DLD1 (cell line): ENCODE measurements around the gene RGS10.

Source experiments
- in situ Hi-C: cut with HindIII; loops from 2 replicates; pipeline ENCODE4 v1.10.0; 2017; ENCODE audit warnings: low sequenced_read_pairs

RGS10 gene

DNA sequence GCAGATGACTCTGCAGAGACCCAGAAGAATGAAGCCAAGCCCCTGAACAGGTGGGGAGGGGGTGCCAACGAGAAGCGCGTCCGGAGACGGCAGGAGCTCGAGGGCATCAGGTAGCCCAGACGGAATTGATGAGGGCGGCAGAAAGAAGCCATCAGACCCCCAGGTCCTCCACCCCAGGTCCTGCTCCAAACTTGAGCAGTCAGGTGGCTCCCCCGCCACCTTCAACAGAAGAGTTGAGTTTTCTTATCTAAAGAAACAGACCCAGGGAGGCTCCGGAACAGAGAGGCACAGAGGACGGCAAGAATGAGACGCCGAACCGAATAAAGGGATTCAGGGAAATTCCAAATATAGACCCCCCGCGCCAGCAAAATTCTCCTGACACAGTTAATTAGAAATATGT lies 22.2 kb downstream of the RGS10 start:
- in situ Hi-C loops: no loop called here

DNA sequence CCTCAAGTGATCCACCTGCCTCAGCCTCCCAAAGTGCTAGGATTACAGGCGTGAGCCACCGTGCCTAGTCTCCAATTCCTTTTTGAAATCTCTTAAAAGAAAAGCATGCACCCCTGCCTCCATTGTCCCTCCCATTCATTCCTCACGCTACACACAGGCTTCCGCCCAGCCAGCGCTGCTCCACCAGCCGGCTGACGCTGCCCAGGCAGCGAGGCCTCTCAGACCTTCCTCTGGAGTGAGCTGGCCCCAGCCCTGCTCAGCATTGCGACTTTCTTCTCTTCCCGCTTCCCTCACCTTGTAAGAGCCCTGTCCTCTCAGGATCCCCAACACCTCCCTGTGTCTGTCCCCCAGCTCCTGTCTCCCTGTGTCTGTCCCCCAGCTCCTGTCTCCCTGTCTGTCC lies 23.6 kb downstream of the RGS10 start:
- in situ Hi-C loops: no loop called here

DNA sequence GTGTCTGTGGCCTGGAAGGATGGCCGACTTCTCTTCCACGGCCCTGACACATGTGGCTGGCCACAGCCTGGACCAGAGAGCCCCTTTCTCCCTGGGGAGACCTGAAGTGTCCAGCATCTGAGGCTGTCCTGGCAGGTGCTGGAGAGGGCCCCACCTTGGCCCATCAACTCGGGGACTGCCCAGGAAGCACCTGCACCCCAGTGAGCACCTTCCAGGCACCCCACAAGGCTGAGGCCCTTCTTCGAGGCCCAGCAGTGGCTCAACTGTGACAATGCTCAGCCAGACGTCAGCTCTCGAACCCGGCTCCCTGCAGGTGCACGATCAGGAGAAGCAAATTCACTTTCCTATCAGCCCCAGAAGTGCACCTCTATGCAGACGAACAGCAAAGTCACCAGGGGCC lies 24.3 kb downstream of the RGS10 start:
- in situ Hi-C loops: no loop called here

DNA sequence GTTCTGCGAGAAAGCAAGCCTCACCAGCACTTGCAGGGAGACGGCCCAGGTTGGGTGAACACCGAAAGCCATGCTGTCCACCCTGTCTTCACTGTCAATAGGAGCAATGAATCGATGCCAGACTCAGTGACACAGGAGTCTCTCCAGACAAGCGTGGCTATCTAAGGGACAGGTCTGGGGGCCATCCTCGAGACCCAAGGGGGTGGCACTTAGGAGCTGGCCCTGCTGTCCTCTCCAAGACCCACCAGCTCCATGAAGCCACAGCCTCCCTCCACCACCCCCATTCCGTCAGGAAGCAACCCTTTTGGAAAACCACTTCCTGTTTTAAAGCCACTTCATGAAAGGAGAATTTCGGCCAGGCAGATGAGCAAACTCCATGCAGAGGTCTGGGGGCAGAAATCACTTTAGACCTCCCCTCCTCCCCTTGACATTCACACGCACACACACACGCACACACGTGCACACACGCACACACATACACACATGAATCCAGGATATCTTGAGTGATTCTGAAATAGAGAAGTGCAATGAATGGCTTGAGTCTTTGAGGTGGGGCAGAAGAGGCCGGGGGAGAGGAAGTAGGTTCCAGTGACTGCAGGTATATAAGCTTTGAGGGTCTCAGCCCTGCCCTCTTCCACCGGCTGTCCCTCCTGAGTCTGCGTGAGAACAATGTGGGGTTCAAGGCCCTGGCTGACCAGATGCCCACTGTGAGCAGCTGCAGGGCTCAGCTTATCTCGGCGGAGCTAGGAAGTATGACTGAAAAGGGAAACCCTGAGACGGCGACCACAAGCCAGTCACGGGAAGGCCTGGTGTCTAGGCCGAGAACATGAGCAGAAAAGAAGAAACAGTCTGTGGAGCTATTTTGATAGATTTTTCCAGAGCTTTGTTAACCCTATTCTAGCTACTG lies 25.0 kb downstream of the RGS10 start:
- in situ Hi-C loops: no loop called here

DNA sequence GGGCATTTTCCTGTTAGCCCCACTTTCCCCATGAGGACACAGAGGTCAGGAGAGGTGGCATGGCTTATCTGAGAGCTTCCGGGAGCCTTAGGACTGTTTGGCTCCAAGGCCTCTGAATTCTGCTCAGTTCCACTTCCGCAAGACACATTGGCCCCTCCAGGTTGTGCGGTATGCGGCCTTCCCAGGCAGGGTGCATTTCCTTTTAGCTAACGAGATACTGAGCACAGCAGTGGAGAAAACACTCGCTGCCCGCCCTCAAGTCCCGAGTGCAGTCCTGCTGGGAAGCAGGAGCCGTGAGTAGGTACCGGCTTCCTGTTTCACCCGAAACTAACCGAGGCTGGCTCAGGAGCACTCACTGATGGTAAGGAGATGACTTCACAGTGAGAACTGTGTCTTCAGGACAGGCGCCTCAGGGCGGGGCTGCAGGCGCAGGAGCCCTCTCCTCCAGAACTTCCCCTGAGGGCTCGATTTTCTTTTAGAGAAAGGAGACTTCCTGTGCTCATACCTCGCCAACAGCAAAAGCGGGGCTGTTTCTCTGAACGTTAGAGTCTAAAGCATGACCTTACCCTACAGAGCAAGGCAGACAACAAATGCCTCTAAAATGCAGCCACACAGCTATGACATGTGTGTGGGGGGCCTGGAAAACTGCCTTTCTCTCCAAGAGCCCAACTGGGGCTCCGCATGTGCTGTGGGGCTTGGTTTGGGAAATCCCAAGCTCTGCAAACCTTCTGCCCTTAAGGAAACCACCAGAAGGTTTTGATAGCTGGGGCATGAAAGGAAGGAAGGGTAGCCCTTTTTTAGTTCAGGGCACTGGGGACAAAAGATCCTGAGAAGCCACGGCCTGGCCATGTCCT lies 25.9 kb downstream of the RGS10 start:
- in situ Hi-C loops: no loop called here

DNA sequence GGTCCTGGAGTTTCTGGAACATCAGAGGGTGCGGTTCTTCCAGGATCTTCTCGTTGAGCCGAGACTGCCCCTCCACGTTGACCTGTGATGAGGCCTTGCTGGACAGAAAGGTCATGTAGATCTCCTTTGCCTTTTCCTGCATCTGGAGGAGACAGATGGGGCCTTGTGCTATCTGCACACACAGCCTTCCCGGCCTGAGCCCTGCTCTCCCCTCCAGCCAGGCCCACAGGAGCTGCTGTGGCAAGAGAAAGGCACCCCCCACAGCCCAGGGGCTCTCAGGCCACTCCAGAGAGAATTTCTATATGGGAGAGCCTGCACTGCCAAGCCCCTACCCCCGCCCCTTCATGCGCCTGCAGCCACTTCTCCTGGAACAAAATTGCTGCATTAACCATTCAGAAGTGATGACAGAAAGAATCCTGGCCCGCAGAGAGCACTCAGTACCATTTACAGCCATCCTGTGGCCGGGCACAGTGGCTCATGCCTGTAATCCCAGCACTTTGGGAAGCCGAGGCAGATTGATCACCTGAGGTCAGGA lies 26.9 kb downstream of the RGS10 start:
- in situ Hi-C loops: no loop called here

DNA sequence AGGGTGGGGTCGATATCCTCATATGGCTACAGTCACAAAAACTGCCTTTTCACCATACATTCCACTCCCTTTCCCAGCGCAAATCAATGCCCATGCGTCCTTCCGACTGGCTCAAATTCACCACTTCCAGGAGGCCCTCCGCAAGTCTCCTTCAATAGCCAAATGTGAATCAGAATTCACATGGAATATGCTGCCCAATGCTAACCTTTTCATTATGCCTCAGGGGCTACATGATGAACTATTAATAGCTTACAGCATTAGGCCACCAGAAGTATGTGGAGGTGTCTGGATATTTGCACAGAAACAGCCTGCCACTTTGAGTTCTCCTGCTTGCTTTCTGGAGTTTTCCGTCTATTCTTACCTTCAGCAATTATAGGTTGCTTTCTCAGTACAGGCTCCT lies 27.7 kb downstream of the RGS10 start:
- in situ Hi-C loops: no loop called here

DNA sequence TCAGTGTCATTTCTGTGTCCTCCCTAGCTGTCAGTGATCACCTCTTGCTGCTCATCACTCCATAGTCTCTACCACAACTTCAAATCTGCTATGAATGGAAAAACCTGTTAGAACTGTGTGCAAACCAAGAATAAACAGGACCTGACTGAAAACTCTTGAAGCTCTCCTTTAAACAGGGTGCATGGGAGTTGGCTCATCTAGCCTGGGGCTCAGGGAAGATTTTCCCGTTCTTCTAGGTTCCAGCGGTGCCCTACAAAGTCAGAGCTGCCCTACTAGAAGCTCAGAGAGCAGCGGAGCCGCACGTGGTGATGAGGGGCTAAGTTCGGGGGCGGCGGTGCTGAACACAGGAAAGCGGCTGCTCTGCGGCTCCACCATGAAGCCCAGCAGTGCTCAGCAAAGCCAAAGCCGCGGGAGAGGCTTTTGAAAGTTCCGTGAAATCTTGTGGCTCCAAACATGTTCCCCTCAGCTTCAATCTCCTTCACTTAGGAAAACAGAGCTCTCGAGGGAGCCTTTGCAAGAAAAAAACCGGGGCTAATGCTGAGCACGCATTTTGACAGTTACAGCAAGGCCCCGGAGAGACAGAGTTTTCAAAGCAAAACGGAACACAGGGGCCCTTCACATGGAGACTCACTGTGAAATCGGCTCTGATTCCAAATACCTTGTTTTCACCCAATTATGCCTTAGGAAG lies 30.5 kb downstream of the RGS10 start:
- in situ Hi-C loops: no loop called here

DNA sequence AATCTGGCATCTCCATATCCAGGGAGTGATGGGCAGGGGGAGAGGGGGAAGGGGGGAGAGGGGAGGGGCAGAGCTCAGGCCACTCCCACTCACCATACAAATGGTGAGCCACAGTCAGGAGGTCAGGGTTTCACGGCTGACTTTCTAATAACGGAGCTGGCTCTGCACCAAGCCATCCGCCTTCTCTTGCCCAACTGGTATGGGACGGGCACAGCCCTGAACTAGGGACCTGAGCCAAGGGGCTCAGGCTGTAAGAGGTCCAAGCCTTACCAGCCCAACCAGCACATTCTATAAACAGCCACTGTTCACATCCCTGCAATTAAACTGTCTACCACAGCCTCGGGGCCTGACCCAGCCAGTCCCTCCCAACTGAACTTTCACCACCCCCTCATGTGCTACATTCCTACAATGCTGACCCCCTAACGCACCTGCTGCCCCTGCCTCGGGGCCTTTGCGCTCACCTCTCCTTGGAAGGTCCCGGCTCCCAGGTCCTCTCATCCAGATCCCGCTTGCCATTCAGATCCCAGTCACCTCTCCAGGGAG lies 32.5 kb downstream of the RGS10 start:
- in situ Hi-C loops: no loop called here

DNA sequence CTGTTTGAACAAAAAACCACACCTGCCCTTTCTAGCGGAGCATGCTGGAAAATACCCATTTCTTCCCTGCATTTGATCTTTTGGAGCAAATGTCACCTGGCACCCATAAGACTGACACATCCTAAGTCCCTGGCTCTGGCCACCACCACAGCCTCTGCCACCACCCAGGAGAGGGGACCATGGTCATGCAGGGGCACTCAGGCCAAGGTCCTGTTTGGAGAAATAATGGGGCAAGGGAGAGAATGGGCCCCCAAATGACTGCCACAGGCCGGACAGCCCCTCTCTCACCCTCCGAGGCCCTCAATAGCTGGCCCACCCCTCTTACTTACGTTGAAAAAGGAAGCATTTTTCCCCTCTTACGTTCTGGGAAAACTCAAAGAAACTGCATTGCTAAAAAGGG lies 35.4 kb downstream of the RGS10 start:
- in situ Hi-C loops: no loop called here

DNA sequence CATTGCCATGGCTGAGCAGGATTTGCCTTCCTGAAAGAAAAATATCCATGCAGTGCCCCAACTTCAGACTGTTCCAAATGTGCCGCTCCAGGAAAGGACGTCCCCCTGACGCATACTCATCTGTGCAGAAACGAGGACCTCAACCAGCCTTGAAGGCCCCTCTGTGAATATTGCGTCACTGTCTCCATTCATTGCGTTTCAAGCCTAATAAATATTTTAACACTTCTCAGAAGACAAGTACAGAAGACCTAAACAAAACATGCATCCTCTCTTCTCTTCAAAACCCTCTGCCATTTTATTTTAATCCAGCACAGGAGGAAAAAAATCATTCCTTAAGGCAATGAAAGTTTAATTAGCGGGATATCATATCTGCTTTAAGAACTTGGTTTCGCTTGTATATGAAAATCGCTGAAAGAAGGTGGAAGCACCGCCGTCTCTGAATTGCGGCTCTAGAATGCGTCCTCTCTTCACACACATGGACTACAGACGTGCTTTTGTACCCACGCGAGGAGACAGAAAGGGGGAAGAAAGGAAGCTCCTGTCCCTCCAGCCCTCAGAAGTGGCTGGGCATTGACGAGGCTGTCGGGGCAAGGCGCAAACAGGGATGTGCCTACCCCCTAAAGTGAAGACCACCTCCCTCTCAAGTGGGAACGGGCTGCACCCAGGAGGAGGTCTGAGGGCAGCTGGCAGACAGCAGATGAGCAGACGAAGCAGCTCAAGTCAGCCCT lies 36.8 kb downstream of the RGS10 start:
- in situ Hi-C loops: no loop called here

DNA sequence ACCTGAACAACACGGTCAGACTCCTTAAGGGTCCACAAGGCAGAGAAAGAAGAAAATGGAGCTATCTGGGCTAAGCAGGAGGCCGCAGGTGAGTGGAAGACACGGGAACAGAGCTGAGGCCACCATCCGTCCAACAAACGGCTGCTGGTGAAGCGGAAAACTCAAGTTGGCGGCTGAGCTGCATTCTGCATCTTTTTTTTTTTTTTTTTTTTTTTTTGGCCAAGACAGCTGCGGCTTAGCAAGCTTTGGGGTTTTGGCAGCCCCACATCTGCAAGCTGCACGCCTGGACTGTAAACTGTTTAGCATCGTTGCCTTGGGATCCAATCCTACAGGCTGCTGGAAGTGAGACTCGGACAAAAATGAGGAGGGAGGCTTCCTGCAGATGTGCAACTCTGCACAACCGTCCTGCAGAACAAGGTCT lies 37.4 kb downstream of the RGS10 start:
- in situ Hi-C loops: no loop called here

DNA sequence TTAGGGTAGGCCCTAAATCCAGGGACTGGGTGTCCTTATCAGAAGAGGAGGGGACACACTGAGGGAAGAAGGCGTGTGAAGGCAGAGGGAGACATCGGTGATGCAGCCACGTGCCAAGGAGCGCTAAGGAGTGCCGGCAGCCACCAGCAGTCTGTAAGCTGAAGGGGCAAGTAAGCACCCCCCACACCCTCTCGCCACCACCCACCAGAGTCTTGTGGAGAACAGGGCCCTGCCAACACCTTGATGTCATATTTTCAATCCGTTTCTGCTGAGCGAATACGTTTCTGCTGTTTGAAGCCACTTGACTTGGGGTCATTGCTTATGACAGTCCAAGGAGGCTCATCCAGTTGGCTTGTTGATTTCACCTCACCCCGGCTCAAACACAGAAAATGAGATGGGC lies 37.9 kb downstream of the RGS10 start:
- in situ Hi-C loops: no loop called here

DNA sequence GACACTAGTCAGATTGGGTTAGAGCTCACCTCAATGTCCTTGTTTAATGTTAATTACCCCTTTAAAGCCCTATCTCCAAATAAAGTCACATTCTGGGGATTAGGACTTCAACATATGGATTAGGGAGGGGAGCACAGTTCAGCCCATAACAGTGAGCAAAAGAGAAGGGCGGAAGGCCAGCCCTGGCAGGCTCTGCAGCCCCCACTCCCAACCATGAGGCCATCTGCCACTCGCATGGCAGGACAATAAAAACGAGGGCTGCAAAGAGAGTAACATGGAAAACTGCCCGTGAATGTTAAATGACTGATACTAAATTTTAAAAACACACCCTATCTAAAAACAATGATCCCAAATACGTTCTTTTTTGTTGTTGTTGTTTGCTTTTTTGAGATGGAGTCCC lies 38.7 kb downstream of the RGS10 start:
- in situ Hi-C loops: no loop called here

DNA sequence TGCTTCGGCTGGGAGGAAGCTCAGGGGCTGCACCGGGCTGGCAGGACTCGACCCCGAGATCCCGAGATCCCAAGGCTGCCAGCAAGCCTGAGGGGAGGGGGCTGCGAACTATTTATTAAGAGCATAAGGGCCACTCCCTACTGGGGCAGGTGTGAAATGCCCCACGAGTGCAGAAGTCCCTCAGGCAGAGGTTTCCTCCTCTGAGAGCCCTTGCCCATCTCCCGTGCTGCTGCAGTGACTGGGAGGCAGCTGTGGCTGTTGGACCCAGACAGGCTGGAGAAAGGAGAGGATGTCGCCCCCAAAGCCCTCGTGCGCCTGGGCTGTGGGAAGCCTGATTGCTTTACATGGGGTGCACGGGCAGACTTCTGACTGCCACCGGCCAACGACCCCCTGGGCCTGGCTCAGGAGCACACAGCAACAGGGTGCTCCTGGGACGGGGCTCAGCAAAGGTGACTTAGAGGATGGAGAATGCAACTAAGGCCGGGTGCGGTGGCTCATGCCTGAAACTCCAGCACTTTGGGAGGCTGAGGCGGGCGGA lies 39.8 kb downstream of the RGS10 start:
- in situ Hi-C loops: no loop called here

DNA sequence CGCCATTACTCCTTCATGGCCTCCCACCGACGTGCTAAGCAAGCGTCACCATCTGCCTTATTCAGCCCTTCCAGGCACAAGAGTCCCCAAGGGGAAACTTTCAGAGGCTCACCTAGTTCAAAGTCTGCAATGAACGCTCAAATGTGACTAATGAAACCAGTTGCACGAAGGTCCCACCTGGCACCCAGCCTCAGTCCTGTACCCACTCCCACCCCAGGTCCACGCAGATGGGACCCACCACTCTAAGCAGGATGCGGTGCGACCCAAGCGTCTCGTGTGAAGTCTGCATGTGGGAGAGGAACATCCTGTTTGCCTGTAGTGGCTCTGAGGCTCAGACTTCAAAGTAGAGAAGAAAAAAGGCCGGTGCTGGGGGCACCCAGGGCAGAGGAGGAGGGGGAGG lies 40.3 kb downstream of the RGS10 start:
- in situ Hi-C loops: no loop called here

DNA sequence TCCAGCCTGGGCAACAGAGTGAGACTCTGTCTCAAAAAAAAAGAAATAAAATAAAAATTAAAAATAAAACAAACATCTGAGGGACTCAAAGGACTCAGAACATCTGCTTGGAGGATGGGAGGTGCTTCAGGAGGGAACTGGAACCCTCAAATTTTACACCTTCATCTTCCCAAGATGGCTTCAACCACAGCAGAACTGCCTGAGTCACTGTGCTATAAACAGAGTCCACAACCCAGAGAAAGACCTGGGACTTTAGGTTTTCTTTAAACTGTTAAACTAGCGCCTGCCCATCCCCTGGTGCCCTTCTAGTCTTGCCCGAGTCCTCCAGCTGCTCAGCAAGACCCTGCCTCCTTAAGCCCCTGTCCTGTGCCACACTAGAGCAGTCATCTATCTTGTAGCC lies 40.8 kb downstream of the RGS10 start:
- in situ Hi-C loops: no loop called here

DNA sequence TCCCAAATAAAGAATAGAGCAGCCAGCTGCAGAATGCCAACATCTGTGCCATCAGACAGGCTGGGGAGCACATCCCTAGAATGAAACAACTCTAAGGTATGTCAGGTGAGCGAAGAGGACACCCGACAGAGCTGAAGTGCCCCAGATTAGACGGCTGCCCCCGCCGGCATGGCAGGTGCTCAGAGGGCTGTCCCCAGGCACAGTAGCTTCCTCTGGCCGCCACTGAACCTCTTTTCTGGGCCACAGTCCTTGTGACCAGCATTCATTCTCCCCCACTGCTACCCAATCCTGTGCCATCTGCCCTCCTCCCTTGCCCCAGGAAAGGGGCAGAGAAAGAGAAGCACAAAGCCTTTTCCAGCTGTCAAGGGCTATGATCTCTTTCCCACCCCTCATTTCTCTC lies 41.7 kb downstream of the RGS10 start:
- in situ Hi-C loops: no loop called here

DNA sequence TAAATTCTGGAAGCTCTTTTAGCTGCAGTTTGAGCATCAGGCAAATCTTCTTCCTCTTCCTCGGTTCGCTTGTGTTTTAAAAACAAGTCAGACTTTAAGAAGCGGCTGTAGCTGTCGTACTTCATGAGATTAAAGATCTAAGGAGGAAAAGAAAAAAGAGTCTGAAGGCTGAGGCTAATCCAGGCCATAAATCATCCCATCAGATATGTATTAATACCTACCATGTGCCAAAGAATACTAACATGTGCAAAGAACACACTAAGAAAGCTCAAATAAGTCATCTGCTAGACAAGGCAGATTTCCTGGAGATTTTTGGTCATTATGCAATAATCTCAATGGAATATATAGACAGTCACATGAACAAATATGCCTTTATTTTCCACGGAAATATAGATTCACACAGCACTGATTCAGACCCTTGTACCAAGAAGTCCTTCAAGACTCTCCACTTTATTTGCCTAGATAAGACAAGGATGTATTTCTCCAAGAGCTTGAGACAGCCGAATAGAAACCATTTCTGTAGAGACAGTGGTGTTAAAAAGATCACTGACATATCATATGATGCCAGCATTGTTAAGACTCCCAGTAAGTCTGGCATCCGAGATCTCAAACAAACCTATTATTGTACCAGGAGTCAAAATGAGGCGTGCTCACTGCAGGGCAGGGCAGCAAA lies 42.3 kb downstream of the RGS10 start:
- in situ Hi-C loops: no loop called here

DNA sequence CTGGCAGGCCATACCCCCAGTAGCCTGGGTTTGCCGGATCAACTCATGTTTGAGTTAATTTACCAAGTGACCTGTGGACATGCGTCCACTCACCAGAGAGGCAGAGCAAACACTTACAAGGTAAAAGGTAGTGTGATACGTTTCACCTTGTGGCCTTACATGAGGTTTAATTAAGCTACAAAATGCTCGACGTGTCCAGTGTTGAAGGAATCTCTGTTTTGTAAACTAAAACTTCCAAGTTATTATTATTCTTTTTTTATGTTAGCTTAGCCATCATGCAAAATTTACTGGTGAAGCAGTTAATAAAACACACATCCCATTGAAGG lies 42.9 kb downstream of the RGS10 start:
- in situ Hi-C loops: loop anchor here (25.0 kb wide), 1 partner anchor 287 kb away; the partner anchor contains the start of gene GRK5
